AG08395 (cell line): ENCODE measurements around the gene DDX10.
A peak's percentile ranks its signal among the peaks of the same experiment; 100 is the strongest.

ENCODE experiments used
- DNase-seq: peaks from one replicate; pipeline ENCODE4 v3.0.0; 2012; ENCODE audit warnings: mixed read lengths, low spot score

DDX10 gene

DNA sequence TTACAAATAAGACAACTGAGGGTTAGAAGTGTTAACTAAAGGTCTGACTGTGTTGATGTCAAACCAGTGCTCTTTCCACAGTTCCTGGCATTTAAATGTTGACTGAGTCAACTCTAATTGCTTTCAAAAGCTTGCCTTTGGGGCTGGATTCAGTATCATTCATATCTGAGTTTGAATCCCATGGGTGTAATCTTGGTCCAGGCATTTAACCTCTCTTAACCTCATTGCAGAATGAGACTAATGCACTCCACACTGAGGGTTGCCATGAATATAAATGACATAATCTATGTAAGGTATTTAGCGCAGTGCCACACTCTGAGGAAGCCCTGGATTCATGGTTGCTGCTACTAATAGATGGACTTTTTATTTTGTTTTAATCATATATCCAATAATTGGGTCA is 274.3 kb downstream of the DDX10 start:
- no peak for DNase-seq

DNA sequence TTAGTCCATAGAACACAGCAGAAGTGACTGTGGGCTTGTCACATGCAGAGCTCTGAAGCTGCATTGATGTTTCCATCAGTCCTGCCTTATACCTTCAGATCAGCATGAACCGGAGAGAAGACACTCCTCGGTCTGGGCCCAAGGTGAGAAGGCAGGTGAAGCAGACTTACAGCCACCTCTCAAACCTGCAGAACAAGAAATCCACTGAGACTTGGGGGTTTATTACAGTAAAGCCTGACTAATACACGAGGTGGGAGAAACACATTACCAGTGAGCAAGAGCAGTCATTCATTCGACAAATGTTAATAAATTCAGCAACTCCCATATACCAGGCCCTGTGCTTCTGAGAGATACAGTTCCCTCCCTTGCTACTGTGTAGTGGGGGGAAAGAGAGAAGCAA is 279.0 kb downstream of the DDX10 start:
- no peak for DNase-seq

DNA sequence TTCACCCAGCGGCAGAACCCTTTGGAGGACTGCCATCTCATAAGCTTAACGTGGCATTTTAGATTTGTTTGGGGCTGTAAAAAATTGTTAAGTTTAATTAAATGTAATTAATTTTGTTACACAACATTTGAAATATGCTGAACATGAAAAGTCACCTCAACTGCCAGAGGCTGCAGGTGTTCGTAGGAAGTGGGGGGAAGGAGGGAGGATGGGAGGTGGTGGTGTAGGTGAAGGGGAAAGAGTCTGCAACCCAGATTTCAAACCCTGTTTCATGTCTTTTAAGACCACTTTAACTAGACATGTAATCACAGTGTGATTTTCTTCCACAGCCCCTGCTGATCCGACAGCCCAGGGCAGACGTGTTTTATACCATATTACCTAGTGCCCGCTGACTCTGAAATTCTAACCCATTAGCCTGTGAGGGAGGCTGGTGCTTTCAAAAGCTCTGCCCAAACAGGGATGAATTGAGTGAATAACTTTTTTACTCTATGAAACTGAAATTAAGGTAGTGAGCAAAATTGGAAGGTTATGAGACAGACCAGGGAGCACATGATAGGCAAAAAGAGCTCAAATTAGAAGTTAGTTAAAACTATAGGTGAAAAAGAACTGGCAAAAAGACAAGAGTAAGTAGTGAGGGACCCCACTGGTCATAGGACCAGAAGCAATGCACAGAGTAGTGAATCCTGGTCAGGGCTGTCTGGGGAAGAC is 279.8 kb downstream of the DDX10 start:
- DNase-seq: no peak

DNA sequence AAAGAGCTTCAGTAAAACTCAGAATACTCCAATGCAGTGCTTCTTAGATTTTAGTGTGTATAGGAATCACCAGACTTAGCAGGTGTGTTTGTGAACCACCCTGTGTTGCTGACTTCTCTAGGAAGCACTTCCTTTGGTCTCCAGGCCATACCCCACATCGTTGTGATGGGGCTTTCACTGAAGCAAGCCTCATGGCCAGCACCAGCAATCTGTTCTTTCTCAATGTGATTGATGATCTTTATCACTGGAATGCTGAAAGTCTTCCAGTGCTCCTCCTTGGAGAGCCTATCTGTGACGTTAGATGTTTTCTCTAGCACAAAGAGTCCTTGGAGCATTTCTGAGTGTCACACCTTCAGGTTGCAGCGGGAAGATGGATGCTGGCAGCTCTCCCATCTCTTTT is 280.5 kb downstream of the DDX10 start:
- no peak for DNase-seq

DNA sequence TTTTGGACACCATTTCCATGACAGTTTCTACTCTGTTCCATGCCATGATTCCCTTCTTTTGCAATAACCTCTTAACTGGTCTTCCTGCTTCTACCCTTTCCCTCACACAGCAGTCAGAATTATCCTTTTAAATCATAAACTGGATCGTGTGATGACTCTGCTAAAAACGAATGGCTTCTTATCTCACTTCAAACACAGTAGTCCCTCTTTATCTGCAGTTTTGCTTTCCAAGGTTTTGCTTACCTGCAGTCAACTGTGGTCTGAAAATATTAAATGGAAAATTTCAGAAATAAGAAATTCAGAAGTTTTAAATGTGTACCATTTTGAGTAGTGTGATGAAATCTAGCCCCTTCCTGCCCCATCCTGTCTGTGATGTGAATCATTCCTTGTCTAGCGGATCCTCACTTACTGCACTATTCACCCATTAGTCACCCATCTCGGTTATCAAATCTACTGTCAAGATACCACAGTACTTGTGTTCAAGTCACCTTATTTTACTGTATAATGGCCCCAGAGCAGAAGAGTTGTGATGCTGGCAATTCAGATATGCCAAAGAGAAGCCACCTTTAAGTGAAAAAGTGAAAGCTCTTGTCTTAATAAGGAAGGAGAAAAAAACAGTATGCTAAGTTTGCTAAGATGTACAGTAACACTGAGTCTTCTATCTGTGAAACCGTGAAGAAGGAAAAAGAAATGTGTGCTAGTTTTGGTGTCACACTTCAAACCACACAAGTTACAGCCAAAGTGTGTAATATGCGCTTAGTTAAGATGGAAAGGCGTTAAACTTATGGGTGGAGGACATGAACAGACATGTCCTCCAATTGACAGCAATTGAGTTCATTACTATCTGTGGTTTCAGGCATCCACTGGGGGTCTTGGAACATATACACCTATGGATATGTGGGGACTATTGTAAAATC is 283.0 kb downstream of the DDX10 start:
- DNase-seq: no peak

DNA sequence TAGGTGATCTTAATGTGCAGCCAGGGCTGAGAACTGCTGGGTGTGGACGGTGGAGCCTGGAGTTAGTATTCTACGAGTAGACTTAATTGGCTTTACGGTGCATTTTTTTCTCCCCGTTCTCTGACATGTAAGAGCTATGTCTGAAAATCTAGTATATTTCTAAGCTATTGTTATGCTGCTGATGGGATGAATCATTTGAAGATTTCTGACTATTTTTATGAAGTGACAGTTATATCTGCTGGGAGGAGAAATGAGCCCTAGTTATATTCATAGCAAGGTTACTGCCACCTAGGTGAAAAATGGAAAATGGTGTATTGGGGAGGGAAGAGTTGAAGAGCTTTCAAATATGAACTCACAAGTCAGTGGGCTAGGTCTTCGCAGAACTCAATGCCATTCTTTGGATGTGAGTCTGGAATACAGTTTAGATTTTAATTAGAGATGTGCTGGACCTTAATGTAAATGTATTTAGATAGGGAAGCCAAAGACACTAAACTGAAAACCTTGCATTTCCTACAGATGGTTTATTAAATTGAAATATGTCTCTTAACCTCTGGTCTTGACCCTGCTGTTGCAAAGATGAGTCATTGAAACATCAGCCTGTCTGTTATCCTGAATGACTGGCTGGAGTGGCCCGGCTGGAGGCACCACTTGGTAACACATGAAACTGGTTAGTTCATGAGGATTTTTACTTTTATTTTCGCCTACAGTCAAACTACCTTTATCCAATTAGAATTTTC is 293.7 kb downstream of the DDX10 start:
- peak; percentile 52 for DNase-seq

DNA sequence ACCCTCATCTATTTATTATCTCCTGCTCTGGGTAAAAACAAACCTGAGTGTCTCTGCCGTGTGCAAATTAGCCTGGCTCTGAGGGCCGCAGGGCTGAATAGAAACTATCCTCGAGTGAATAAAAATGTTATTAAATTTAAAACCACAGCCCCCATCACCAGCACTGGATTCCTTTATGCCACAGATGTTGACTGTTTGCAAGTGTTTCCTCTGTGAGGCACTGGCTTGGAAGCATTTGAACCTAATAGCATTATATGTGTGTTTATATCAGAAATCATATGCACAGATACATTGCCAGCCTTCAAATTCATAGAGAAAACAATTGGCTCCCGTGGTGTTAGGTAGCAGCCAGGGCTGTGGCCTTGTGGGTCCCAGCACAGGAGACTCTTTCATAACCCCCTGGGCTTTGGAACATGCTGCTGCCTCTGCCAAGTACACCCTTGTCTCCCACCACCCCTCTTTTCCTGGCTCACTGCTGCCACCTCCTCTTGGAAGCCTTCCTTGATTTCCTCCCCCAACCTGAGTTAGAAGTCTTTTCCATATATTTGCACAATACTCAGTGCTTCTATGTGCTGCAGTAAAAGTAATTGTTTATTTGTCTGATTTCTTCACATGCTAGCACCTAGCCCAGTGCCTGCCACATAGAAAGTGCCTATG is 294.4 kb downstream of the DDX10 start:
- DNase-seq: no peak

DNA sequence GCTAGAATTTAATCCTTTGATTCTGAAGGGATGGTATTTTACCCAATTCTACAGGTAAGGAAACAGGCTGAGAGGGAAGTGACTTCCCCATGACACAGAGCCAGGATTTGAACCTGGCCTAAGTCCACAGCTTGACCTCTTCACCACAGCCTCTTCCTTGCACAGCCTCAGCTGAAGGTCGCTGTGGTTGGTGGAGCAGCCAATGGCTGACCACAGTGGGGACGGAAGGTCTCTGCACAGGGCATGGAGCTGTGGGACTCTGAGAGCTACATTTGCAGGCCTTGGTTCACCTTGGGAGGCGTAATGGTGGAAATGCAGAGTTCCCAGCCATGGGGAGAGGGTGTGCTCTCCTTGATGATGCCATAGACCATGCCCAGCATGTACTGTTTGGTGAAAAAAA is 295.0 kb downstream of the DDX10 start:
- no peak for DNase-seq

DNA sequence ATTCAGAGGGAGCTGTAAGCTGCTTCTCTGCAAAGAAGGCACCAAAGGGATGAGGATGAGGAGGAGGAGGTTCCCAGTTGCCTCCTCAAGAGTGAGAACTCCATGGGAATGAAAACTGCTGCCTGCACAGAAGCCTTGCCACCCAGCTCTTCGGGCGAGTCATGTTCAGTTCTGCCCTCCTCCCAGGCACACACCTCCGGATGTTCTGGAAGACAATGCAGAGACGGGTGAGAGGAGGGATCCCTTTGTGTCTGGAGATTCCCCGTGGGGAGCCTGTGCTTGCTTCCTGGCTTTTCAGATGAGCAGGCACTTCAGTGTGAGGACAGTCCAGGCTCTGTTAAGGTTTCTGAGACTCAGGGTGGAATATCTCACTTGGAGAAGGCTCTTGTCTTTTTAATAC is 295.6 kb downstream of the DDX10 start:
- DNase-seq: no peak

DNA sequence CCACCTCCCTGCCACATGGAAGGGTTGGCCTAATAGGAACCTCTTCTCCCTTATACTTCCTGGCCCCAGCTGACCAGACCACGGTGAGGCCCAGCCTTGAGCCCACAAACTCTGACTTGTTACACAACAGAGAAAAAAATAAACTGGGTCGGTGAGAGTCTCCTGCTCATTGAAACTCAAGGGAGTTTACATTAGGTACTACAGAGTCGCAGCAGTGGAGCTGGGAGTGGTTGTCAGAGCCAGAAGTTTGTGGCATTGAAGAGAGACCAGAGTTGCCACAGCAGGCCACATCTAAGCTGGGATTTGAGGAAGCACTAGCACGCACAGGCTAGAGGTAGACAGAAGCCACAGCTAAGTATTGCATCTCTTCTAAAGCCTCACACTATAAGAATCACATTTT is 296.2 kb downstream of the DDX10 start:
- DNase-seq: no peak

DNA sequence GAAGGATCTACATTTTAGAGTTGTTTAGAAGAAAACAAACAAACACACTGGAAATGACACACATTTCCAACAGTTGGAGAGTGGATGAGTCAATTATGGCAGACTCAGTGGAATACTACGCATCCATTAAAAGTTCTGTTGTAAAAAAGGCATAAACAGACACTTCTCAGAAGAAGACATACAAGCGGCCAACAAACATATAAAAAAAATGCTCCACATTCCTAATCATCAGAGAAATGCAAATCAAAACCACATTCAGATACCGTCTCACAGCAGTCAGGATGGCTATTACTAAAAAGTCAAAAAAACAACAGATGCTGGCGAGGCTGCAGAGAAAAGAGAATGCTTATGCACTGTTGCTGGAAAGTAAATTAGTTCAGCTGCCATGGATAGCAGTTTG is 298.2 kb downstream of the DDX10 start:
- no peak for DNase-seq

DNA sequence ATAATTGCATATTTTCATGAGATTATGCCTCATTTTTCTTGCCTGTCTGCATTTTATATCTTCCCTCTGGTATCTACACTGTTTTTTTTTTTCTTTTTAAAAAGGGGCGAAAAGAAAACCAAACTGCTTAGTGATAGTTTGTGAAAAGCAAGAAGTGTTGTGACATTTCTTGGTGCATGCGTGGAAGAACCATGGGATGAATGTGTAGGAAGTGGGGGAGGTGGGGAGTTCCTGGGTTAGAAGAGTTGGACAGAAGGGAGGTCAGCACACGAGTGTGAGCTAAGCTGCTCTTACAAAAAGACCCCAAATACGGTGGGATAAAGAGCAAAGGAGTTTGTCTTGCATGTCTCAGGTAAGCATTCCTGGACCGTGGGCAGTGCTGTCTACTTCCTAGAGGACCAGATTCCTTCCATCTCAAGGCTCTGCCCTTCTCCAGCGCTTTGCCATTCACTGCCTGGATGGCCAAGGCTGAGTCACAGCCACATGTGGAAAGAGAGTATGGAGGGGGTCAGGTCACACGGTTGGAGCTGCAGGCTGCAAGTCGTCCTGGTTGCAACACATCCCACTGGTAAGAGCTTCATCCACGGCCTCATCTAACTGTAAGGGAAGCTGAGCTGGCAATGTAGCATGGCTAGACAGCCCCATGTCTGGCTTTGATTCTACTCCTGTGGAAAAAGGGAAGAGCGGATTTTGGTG is 300.6 kb downstream of the DDX10 start:
- peak; percentile 85 for DNase-seq

DNA sequence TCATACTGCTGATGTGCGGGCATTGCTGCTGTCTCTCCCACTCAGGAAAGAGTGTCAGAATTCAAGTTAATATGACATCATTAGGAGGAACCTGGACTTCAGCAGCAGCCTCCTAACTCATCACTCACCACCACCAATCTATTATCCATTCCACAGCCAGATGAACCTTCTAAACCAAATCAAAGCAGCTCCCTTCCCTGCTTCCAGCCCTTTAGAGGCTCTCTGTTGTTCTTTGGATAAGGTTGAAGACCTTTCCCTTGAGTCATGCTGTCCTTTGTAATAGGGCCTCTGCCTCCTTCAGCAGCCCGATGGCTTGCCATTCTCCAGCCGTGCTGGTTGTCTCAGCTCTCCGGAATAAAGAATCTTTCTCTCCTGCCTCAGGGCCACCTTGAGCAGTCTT is 301.3 kb downstream of the DDX10 start:
- DNase-seq: no peak

DNA sequence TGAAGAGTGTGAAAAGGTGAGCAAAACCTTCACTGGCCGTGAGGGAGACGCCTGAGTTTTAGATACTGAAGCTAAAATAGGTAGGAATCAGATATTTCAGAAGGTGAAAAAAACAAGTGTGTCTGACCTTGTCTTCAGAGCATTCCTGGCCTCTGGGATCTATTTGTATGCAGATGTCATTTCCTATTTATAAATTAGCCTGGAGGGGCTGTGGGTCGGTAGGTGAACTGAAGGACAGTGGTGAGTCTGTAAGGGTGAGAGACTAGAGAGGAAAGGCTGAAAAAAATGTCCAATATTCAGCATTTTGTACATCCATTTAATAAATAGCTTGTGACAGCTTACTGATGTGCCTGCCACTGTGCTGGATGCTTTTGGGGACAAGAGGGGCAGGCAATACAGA is 302.1 kb downstream of the DDX10 start:
- no peak for DNase-seq

DNA sequence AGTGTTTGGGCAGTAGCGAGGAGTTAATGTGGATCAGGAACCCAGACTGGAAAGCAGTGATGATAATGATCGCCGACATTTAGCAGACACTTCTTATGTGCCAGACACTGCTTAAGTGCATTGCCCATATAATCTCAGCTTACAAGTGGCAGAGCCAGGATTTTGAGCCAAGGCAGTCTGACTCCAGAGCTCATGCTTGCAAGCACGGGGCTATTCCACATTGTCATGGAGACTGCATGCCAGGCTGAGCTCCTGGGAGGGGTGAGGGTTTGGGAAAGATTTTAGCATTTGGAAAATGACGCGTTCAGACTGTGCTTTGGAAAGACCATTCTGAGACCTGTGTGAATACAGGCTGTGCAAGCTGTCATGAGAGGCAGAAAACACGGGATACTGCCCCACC is 302.7 kb downstream of the DDX10 start:
- peak; percentile 50 for DNase-seq

DNA sequence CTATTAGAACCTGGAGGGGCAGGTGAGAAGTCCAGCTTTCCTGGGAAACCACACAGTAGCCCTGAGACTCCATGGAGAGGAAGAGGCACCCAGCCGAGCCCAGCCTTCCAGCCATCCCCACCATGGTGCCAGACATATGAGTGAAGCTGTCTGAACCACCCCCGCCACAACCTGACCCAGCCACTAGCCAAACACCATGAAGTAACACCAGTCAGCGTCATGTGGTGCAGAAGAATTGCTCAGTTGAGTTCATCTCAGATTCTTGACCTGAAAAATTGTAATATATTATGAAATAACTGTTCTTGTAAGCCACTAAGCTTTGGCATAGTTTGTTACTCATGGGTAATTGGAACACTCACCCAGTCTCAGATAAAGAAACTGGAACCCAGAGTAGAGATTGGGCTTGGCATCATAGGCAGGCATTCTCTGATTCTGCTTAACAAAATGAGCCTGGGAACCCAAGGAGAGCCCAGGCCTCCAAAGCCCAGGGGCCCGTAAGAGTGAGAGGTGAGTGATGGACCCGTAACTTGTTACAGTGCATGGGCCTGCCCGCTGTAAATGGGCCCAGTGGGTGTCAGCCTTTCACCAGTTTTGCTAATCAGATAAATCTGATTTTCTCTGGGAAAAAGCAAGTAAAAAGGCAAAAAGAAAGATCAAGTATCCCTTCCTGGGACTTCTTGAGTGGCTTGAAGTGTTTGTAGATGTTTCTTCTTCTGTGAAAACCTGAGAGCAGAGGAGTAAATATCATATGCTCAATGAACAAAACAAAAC is 305.5 kb downstream of the DDX10 start:
- DNase-seq: no peak

DNA sequence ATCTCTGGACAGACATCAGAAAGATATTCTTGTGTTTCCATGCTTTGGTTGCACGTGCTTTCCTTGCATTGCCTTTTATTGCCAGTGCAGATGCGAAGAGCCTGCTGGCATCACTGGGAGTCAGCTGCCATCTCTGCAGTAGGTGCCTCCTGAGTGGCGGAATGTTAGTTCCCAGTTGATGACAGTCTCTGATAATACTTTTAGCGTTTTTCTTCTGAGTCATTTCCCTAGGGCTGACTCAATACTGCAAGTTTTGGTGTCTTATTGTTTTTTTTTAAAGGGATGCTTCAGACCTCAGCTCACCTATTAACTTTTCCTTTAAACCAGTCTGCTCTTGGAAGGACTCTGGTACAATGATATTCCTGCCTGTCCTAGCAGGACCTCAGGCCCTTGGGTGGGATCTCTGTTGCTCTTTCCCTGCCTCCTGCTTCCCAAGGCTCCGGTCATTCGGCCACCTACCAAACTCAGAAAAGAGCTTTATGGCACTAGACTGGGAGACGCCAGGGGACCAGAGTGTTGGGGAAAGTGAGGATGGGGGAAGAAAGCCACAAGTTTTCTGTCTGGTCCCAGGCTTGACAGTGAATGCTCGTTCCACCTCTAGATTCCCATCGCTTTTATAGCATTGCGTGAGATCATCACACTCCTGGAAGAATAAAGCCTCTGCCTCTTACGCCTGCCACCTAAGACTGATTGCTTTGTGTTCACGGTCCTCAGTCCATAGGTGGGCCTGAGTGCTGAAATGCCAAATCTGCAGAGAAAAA is 308.7 kb downstream of the DDX10 start:
- DNase-seq: peak; percentile 85

DNA sequence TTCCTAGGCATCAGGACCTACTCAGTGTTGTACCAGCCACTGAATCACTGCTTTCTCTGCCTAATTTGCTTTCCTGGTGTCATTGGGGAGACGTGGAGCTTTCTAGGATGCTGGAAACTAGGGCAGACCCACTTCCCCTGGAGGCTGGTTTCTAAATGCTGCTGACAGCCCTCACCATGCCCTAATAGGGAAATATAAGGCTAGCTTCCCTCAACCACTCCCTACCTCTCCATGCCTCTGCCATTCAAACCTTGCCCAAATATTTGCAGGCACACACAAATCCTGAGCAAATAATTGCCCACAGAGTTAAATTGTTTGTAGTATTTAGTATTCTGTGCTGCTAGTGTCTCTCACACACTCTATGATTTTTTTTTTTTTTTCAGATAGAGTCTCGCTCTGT is 310.2 kb downstream of the DDX10 start:
- DNase-seq: no peak

DNA sequence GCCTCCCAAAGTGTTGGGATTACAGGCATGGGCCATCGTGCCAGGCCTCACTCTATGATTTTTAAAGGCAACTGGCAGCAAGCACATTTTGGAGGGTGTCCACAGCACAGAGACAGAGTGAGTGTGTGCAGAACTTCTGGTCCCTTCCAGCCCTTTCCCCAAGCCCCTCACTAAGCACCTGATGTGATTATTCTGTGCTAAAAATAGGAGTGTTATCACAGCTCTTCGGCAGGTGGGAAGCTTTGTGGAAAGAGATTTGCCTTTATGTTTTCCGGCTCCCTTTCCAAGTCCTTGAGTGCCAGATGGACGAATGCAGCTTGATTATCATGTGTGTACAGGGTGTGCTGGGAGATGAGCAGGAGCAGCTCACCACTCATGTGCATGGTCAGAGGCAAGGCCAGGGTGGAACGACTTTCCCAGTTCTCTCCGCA is 310.8 kb downstream of the DDX10 start:
- no peak for DNase-seq
